UCSD-AML1 (cell line): ENCODE data around the gene HM13.
A peak's percentile ranks its signal among the peaks of the same experiment; 100 is the strongest.
"Not testable (repeated sequence)": the region's sequence is repeated elsewhere in the genome, so short reads cannot be mapped to it uniquely, and the experiment has no call there.

Source experiments
- DNase-seq: peaks from one replicate; lab custom pipeline; 2025; ENCODE audit not compliant: unreplicated experiment; lab: John Stamatoyannopoulos, UW

HM13 gene

DNA sequence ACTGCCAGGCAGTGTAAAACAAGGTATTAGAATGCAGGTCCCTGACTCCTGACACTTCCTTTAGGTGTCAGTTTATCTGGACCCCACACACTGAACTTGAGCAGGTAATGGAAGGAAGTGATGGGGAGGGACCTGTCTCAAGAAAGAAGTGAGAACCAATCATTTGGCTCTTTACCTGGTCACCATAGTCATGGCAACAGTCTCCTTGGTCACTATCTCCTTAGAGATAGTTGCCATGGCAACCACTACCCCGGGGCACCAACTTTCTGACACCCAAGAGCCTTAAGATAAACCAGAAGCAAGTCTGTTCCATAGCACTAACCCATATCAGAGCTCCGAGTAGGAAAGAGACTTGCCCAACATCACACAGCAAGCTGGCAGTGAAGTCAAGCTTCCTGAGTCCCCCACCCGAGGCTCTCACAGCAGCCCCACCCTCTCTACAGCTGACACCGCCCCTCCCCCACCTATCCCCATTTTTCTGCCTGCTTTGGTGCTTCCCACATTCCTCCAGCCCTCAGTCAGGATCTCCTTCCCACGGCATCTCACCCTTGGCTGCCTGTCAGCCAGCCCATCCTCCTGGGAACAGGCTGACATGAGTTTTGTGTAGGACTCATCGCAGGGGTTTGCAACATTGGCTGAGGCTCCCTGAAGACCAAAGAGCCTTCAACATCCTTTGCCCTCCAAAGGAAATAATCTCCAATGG, 16.3 kb upstream of the HM13 start:
- DNase-seq = no peak

GRCh38 chr20:31500527-31500926, 13.7 kb upstream of the HM13 start:
- no peak for DNase-seq

GRCh38 chr20:31502884-31503673, 11.2 kb upstream of the HM13 start:
- peak; percentile 78 for DNase-seq

DNA sequence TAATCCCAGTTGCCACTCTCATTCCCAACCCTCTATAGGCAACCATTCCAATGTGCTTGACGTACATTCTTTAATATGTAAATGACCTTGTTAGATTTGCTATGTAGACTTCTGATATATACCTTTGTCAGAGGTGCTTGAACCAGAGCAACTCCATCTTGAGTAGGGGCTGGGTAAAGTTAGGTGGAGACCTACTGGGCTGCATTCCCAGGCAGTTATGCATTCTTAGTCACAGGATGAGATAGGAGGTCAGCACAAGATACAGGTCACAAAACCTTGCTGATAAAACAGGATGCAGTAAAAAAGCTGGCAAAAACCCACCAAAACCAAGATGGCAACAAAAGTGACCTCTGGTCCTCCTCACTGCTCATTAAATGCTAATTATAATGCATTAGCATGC, 8.3 kb upstream of the HM13 start:
- no peak for DNase-seq

DNA sequence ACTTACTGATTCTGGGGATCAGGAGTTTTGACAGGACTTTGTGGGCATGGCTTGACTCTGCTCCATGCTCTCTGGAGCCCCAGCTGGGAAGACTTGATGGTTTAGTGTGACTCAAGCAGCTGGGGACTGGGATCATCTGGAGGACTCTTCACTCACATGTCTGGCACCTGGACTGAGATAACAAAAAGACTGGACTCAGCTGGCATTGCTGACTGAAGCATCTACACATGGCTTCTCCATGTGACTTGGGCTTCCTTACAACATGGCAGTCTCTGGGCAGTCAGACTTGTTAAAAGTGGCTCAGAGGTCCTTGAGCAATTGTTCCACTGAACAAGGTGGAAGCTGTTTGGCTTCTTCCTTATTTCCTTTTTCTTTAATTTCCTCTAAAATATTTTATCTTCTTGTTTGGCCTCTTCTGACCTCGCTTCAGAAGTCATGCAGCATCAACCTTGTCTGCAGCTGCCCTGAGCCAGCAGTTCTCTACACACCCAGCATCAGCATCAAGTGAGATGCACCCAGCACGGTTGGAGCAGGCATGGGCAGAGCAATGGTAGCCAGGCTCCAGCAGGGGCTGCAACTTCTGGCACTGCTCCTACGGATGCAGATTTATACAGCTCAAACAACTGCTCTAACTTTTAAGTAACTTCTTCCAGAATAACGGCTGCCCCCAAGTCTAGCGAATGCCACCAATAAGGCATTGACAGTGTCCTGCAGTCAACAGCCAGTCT, 5.6 kb upstream of the HM13 start:
- DNase-seq = no peak

DNA sequence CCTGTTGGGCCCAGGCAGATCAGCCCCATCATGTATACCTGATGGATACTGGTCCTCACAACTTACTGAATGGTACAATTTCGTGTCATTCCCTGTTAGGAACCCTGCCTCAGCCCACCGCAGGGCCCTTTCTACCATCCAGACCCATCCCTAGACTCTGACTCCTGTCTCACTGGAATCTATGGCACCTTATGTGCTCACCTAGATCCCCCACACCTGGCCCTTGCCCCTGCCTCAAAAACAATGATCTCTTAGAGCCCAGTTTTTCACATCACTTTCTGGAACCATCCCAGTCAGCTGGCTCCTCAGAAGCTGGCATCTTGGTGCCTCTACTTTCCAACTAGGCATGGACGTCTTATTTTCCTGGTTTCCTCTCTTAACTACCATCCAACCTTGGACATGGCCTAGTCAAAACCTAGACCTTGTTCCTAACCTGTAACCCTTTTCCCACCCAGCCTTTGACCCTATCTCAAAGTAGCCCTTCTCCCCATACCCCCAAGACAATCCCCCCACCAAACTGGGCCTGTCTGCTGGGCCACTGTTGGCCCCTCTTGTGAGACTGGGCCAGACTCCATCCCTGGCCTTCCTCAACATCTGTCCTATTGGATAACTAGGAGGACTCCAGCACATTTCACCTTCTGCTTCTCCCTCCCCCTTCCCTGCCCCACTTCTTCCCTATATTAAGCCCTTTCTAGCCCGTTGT, 981 bp downstream of the HM13 start:
- no peak for DNase-seq

GRCh38 chr20:31515775-31516107, 1.5 kb downstream of the HM13 start:
- DNase-seq = peak; percentile 48

- DNase-seq = no peak
Observed at GRCh38 chr20:31516166-31516565, 1.9 kb downstream of the HM13 start.

- DNase-seq = no peak
Observed at GRCh38 chr20:31516651-31517050, 2.4 kb downstream of the HM13 start.

GRCh38 chr20:31517373-31517772, 3.1 kb downstream of the HM13 start:
- peak; percentile 57 for DNase-seq

DNA sequence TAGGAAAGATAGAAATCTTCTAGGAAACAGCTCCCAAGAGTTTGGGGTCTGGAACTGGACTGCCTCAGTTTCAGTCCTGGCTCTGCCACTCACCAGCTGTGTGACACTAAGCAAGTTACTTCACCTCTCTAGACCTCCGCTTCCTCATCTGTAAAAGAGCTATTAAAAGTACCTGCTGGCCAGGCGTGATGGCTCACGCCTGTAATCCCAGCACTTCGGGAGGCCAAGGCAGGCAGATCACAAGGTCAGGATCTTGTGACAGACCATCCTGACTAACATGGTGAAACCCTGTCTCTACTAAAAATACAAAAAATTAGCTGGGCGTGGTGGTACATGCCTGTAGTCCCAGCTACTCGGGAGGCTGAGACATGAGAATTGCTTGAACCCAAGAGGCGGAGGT, 7.0 kb downstream of the HM13 start:
- DNase-seq = not testable (repeated sequence)

DNA sequence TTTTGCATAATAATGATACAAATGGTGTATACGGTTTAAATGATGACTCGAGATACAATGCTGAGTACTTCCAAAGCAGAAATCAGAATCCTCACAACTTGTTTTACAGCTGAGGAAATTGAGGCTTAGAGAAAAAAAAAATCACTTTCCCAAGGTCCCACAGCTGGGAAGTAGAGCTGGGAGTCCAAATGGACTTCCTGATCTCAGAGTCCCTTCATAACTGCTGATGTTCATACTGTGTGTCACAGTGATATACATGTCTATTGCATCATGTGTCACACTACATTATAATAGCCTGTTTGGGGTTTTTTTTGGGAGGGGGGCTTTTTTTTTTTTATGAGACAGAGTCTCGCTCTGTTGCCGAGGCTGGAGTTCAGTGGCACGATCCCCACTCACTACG, 8.5 kb downstream of the HM13 start:
- no peak for DNase-seq

DNA sequence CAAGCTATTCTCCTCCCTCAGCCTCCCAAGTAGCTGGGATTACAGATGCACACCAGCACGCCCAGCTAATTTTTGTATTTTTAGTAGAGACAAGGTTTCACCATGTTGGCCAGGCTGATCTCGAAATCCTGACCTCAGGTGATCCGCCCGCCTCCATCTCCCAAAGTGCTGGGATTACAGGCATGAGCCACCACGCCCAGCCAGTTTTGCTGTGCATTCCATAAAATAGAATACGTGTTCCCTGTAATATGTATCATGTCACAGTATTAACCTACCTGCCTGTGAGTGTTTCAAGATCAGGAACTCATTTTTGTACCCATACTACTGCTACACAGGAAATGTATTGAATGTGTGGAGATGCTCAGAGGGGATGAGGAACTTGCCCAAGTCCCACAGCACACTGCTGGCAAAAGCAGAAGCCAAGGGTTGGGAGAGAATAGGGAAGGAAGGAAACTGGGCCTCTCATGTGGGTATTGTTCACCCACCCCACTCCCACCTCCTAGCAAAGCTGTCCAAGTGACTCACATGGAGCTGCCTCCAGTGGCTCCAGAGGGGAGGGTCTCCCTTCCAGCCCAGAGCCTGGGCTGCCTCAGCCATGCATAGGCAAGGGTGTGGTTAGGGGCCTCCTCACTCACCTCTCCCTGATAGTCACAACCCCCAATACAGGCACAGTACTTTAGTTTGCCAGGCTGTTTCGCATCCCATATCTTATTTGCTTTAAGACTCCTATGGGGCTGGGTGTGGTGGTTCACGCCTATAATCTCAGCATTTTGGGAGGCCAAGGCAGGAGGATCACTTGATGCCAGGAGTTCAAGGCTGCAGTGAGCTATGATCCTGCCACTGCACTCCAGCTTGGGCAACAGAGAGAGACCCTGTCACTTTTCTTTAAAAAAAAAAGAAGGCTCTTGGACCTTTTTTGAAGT, 9.4 kb downstream of the HM13 start:
- DNase-seq = peak; percentile 74

GRCh38 chr20:31527266-31527665, 13.0 kb downstream of the HM13 start:
- DNase-seq = no peak

DNA sequence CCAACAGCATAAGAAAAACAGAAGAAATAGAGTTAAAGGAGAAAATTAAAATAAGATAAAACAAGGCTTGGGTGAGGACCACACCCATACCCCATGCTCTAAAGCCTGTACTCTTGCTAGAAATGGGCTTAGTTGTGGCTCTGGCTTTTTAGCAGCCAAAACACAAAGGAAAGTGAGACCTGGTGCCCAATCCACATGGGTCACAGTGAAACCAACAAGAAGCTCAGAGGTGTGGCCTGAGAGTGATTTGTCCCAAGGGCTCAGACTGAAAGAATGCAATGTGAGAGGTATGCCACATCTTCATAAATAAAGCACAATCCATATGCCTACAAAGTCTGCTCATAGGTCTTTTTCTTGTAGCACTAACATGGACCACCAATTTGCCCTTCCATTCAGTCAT, 21.1 kb downstream of the HM13 start:
- DNase-seq = no peak

GRCh38 chr20:31536575-31536974, 22.3 kb downstream of the HM13 start:
- DNase-seq = no peak

DNA sequence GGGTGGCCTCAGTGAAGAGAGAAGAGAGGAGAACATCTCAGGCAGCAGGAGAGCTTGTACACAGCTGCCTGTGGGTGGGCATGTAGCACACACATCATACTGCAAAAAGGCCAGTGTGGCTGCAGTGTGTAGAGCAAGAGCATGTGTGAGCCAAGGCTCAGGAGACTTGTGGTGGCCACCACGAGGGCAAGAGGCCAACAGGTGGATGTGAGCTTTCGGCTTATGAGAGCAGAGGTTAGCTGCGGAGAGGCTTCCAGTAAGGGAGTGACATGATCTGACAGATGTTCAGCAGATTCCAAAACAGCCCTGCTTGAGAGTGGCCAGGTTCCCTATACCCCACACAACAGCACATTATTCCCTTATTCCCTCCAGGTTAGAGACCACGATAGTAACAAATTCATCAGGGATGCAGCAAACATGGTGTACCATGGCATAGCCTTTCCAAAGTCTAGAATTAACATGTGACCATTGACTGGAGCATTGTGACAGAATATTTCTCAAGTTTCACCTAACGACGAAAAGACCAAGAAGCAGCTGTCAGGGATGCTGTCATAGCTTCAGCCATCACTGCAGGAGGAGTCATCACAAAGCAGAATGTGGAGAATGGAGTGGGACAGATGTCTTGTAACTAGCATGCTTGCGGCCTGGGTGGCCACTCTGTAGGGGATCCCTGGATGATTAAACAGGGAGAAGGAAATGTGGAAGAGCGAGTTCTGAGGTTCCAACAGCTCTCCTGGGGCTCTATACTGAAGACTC, 23.1 kb downstream of the HM13 start:
- no peak for DNase-seq

GRCh38 chr20:31537890-31538289, 23.6 kb downstream of the HM13 start:
- no peak for DNase-seq

DNA sequence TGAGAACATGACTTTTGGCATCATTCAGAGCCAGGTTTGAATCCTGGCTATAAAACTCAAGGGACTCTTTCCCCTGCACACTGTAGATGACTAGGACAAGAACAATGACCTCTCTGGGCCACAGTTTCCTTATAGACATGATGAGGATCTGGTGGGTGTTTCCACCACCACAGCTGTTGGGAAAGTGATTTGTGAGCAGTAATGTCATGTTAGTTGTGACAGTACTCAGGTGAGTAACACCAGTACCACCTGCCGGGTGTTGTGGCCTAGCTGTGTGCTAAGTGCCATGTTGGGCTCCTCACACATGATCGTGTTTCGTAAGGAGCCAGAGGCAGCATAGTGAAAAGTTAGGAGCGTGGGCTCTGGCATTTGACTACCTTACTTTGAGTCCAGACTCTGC, 24.1 kb downstream of the HM13 start:
- no peak for DNase-seq

DNA sequence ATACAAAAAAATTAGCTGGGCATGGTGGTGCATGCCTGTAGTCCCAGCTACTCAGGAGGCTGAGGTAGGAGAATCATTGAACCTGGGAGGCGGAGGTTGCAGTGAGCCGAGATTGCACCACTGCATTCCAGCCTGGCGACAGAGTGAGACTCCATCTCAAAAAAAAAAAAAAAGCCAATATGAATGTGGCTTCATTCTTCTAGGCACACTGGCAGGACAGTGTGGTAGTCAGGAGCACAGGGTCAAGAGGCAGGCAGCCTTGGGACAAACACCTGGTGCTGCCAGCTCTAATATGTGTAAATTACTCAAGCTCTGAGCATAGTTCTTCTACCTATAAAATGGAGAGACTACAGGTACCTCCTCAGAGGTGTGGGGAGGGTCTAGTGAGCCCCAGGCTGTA, 25.4 kb downstream of the HM13 start:
- not testable (repeated sequence) for DNase-seq
